GM19372 (cell line): ENCODE data around the gene MSL2.
"Not testable (repeated sequence)": the region's sequence is repeated elsewhere in the genome, so short reads cannot be mapped to it uniquely, and the experiment has no call there.

Experiments used
- ATAC-seq: cut with Tn5 transposase; IDR thresholded peaks from one replicate; pipeline ENCODE4 v1.9.1; 2021; ENCODE audit warnings: mild to moderate bottlenecking, low read depth, moderate library complexity; ENCODE audit not compliant: unreplicated experiment

Gene MSL2

DNA sequence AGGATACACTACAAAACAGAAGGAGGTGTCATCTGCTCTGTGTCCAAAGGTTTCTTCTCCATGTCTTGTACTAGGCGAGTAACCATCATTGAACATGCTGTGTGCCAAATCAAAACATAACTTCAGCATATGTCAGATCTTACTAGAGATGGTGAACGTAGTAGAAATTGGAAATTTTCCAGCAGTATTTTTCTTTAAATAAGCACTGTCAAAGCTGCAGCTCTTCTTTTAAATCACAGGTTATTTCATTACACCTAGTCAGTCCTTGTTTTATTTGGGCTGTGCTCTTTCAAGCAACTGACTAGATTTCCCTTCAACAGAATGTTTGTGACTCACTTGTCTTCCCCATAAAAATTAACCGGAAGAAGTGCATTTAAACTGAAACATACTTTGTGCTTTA lies 46.5 kb downstream of the MSL2 start:
- ATAC-seq, result no peak

DNA sequence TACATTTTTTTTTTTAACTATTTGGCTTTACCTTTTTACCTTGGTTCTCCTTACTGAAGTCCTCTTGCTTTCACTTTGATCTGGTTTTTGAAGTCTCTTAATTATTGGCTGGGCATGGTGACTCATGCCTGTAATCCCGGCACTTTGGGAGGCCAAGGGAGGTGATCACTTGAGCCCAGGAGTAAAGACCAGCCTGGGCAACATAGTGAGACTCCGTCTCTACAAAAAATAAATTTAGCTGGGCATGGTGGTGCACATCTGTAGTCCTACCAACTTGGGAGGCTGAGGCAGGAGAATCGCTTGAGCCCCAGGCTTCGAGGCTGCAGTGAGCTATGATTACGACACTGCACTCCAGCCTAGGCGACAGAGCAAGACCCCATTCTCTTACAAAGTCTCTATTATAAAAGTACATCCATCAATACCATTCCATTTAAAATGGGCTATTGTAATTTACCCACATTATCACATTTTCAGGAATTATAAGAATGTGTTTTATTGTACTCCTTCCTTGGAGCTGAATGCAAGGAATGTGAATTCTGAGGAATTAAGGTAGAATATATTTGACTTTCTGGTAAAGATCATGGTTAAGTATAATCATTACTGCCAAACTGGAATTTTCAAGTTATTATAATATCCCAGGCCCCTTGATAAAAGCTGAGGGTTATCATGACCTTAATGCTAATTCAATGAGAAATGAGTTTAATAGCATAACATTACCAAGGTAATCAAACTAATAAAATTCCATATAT lies 49.0 kb downstream of the MSL2 start:
- ATAC-seq, result no peak

DNA sequence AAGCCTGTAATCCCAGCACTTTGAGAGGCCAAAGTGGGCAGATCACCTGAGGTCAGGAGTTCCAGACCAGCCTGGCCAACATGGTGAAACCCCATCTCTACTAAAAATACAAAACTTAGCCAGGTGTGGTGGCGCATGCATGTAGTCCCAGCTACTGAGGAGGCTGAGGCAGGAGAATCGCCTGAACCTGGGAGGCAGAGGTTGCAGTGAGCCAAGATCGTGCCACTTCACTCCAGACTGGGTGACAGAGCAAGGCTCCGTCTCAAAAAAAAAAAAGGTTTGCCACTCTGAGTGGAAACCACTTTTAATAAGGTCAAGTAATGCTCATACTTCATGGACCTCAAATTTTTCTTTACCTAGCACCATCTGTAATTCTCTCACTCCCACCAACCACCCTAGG lies 51.7 kb downstream of the MSL2 start:
- ATAC-seq, result not testable (repeated sequence)

DNA sequence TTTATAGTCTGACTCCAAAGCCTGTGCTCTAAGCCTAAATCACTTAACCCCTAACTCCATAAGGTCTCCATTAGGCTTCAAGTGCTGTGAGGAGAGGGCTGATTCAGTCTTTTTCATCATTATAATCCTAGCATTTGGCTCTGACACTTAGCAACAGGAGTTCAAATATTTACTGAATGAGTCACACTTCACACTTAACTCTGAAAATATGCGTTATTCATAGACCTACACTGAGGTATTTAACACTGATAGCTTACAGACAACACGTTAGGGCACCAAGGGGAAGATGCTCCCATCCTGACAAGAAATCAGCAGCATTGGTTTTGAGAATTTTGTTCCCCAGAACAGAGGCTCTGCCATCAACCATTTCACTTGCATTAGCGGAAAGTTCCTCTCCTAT lies 53.5 kb downstream of the MSL2 start:
- ATAC-seq, result no peak

DNA sequence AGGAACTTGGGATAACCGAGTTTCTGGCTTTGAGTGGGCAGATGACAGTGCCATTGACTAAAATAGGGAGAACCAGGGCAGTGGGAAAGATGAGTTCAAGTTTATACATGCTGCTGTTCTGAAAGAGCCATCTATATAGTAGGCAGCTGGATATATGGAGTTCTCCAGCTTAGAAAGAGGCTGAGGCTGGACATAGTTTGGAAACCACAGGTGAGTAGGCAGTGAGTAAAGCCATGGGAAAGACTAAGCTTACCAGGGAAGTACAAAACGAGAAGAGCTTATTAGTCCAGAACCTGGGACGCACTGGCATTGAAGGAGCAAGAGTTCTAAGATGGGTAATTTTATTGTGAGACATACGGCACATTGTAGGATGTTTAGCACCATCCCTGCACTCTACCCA lies 54.2 kb downstream of the MSL2 start:
- no peak for ATAC-seq

DNA sequence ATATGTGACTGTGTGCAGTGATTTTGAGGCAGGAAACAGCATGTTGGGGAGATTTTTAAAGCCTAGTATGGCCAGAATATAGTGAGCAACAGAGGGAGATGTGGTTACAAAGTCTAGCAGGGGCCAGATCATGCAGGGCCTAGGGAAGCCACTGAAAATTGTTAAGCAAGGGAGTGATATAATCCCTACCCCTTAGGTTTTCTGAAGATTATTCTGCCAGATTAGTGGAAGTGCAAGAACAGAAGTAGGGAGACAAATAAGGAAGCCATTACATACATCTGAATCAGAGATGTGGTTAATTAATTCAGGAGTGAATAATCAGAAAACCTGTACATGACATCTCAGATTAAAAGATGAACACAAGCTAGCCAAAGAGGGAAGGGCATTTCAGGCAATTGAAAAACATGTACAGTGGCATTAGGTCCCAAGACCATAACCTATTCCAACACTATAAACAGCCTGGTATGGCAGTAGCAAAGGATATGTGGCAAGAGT lies 54.8 kb downstream of the MSL2 start:
- no peak for ATAC-seq

DNA sequence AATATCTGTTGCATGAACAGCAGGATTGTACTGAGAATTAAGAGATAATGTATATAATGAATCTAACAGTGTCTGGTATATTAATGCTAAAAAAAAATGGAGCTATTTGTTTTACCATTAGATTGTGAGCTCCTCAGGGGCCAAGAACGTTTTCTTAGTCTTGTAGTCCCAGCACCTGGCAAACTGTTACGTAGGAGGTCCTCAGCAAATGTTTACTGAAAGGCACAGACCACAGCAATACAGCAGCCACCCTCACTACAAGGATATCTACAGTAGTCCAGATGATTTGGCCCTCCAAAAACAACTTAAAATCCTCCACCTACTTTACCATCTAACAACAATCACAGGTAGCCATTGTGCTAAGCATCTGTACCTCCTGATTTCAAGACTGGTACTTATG lies 59.7 kb downstream of the MSL2 start:
- no peak for ATAC-seq

DNA sequence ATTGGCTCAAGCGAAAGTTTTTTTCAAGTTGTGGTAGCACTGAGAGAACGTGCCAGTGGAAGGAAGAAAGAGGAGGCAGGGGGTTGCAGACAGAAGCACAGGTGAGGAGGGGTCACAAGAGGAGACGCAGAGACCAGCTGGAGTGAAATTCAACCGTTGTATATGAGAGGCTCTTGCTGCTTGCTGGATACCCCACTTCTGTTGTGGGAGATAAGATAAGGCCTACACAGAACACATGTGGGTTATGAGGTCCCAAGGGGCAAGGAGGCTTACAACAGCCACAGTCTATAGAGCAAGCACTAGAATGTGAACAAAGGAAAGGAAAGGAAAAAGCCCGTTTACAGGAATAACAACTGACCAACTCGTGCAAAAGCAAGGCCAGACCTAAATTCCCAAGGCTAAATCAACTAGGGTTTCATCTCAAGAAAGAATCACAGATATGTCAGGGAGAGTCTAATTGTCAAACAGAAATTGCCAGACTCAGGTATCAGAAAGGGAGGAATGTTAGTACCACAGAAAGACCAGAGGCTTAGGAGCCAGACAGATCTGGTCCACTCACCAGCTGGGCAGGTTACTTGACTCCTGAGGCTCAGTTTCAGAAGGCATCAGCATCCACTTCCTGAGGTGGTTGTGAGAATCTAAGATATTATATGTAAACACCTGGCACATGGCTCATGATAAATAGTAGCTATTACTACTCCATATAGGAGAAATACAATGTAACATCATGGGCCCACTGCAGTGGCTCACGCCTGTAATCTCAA lies 60.9 kb downstream of the MSL2 start:
- no peak for ATAC-seq

DNA sequence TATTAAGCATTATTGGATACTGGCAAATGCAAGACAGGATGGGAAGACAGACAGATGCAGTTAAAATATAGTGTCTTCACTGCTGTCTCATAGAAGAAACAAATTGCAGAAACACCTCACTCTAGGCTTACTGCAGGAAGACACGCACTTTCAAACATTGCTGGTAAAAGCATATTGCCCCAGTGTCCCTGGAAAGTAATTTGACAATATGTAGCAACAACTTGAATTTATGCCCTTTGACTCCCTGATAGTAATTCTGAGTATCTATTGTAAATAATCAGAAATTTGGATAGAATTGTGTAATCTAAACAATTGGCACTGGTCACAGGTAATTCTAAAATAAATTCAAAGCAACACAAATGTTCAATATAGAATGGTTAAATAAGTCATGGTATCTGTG lies 62.0 kb downstream of the MSL2 start:
- ATAC-seq, result no peak

DNA sequence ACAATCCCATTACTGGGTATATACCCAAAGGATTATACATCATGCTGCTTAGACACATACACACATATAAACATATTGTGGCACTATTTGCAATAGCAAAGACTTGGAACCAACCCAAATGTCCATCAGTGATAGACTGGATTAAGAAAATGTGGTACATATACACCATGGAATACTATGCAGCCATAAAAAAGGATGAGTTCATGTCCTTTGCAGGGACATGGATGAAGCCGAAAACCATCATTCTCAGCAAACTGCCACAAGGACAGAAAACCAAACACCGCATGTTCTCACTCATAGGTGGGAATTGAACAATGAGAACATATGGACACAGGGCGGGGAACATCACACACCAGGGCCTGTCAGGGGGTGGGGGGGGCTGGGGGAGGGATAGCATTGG lies 64.5 kb downstream of the MSL2 start:
- not testable (repeated sequence) for ATAC-seq

DNA sequence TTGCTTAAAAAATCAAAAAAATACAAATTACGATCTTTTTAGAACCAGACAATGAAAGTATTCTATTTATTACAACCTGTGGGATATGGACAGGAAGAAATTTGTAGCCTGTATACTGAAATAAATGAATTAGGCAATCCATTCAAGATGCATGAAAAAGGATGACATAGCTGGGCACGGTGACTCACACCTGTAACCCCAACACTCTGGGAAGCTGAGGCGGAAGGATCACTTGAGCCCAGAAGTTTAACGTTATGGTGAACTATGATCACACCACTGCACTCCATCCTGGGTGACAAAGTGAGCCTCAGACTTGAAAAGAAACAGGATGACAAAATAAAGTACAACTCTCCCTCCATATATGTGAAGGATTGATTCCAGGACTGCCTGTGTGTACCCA lies 74.1 kb downstream of the MSL2 start:
- no peak for ATAC-seq

DNA sequence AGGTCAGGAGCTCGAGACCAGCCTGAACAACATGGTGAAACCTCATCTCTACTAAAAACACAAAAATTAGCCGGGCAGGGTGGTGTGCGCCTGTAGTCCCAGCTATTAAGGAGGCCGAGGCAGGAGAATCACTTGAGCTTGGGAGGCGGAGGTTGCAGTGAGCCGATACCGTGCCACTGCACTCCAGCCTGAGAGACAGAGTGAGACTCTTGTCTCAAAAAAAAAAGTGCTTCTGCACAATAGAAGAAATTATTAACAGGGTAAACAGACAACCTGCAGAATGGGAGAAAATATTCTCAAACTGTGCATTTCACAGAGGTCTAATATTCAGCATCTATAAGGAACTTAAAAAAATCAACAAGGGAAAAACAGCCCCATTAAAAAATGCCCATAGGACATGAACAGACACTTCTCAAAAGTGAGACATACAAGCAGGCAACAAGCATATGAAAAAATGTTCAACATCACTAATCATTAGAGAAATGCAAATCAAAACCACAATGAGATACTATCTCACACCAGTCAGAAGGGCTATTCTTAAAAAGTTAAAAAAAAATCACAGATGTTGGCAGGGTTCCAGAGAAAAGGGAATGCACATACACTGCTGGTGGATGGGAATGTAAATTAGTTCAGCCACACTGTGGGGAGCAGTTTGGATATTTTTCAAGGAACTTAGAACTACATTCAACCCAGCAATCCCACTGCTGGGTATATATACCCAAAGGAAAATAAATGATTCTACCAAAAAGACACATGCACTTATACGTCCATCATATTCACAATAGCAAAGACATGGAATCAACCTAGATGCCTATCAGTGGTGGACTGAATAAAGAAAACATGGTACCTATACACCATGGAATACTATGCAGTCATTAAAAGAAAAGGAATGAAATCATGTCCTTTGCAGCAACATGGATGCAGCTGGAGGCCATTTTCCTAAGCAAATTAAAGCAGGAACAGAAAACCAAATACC lies 75.5 kb downstream of the MSL2 start:
- ATAC-seq, result no peak

DNA sequence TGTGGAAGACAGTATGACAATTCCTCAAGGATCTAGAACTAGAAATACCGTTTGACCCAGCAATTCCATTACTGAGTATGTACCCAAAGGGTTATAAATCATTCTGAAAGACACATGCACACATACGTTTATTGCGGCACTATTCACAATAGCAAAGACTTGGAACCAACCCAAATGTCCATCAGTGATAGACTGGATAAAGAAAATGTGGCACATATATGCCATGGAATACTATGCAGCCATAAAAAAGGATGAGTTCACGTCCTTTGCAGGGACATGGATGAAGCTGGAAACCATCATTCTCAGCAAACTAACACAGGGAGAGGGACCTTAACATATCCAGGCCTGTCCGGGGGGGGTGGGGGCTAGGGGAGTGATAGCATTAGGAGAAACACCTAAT lies 76.4 kb downstream of the MSL2 start:
- ATAC-seq, result not testable (repeated sequence)

DNA sequence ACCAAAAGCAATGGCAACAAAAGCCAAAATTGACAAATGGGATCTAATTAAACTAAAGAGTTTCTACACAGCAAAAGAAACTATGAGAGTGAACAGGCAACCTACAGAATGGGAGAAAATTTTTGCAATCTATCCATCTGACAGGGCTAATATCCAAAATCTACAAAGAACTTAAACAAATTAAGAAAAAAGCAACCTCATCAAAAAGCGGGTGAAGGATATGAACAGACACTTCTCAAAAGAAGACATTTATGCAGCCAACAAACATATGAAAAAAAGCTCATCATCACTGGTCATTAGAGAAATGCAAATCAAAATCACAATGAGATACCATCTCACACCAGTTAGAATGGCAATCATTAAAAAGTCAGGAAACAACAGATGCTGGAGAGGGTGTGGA lies 76.8 kb downstream of the MSL2 start:
- ATAC-seq, result not testable (repeated sequence)

DNA sequence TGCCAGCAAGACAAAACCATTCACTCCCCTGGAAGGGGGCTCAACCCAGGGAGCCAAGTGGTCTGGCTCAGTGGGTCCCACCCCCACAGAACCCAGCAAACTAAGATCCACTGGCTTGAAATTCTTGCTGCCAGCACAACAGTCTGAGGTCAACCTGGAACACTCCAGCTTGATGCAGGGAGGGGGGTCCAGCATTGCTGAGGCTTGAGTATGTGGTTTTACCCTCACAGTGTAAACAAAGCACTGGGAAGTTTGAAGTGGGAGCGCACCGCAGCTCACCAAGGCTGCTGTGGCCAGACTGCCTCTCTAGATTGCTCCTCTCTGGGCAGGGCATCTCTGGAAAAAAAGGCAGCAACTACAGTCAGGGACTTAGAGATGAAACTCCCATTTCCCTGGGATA lies 81.7 kb downstream of the MSL2 start:
- ATAC-seq, result no peak

DNA sequence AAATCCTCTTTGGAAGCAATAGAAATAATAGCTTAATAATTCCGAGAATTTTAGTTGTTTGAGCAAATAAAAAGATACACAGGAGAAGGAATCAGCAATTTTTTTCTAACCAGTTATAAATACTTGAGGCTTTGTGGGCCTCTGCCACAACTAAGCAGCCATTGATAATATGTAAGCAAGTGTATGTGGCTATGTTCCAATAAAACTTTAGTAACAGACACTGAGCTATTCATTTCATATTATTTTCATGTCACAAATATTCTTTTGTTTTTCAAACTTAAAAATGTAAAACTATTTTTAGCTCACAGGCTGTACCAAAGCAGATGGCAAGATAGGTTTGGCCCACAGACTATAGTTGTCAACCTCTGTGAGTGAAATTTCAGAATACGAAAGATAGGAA lies 85.7 kb downstream of the MSL2 start:
- ATAC-seq, result no peak

DNA sequence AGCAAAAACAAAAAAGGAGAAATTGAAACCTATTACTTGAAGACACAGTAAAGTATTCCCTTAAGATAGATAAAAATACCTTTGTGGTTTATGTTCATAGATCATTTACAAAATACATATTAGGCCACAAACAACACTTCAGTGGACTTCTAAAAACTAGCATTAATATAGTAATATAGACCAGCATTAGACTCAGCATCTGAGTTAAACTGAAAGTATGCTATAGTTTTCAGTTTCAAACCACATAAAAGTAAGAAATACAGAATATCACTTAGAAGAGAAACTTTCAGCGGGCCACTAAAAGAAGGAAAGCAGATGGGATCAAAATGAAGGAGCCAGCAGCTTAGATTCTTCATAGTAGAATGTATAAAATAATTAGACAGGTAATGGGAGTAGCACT lies 86.6 kb downstream of the MSL2 start:
- ATAC-seq, result peak; percentile 98

DNA sequence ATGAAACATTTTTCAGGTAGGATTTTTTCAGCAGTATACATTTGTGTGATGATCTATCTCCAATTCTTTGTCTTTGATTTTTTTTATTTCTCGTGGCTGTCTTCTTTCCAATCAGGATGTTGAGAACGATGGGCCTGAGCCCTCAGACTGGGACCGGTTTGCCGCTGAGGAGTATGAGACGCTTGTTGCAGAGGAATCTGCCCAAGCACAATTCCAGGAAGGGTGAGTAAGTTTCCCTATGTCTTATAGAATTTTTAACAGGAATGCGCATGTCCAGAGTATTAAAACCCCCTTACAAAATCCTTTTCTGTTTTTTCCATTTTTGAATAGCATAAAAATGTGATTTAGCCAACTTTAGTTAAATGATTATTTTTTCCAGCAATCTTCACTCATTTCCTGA lies 90.0 kb downstream of the MSL2 start:
- no peak for ATAC-seq

DNA sequence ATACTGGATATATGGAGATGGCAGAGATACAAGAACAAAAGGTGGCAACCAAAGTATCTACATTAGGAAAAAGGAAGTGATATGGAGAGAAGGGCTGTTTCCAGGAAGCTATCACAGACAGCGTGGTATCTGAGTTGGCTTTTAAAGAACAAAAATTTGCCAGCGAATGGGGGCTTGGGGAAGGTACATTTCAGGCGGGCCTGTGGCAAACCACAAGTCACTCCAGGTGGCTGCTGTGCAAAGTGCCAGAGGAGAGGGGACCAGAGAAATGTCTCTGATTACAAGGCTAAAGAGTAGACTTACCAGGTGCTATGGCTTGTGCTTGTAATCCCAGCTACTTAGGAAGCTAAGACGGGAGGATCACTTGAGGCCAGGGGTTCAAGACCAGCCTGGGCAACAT lies 91.1 kb downstream of the MSL2 start:
- no peak for ATAC-seq
